Hepatic stellate cell (primary cell): ENCODE results near the gene DYTN.

Experiments
- DNase-seq: peaks from one replicate; pipeline ENCODE4 v3.0.0; 2011; ENCODE audit warnings: low spot score

DYTN gene

DNA sequence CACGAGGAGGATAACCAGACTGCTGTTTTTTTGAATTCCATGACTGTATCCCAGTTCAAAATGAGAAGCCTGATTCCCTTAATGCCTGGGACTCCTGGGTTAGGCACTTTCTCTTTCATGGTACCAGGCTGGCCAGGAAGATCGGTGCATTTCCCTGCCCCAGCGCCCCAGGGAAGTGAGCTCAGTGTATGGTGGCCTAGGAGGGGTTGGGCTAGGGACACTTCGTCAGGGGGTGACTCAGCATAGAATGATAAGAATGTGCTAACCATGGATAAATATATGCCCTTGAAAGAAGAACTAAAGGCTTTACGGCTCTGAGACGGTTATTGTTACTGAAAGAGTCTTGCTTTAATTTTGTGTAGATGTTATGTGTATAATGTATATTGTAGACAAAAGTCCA lies 103.4 kb downstream of the DYTN start:
- no peak for DNase-seq

DNA sequence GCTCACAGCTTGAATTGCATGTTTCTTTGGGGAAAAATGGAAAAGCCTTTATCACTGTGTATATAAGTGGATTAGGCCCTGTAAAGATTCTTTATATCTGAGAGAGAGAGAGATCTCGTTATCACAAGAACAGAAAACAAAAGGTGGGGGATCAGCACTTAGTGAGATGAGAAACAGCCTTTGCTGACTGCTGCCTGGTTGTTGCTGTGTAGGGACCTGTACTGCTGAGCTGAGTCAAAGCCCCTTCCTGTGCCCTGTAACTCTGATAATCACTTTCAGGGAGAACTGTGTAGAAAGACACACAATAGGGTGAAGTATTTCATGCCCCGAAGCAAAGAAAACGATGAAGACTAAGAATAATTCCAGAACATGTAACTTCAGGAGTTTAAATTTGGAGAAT lies 106.5 kb downstream of the DYTN start:
- no peak for DNase-seq

DNA sequence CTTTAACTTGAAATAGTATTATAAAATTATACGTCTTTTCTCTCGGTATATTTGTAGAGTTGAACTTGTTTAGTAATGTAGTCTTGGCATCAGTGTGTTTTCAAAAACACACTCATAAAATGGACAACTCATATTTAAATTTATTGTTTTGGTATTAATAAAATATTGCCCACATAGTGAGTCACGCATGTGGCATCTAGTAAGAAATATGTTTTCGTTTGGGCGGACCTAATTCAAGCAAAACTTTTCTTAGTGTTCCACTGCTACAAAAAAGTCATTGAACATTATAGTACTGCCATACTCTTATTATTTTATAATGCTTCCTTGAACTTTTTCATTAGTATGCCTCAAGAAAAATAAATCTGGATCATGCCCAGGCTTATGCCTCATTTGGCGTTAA lies 107.0 kb downstream of the DYTN start:
- DNase-seq = no peak

DNA sequence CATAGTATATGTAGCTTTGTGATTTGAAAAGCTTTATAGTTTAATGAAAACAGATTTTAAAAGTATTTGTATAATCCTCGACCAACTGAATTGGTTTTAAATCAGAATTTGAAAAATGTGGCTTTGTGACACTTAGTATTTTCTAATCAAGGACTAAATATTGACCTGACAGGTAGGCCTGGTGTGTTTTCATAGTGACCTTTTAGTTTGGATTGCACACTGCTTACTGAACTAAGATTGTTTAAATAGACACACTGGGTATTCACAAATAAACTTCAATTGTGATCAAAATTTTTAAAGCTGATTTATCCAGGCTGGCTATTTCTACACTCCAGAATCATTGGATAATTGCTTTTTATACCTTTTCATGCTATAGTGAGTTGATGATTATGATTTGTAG lies 107.7 kb downstream of the DYTN start:
- DNase-seq = no peak

DNA sequence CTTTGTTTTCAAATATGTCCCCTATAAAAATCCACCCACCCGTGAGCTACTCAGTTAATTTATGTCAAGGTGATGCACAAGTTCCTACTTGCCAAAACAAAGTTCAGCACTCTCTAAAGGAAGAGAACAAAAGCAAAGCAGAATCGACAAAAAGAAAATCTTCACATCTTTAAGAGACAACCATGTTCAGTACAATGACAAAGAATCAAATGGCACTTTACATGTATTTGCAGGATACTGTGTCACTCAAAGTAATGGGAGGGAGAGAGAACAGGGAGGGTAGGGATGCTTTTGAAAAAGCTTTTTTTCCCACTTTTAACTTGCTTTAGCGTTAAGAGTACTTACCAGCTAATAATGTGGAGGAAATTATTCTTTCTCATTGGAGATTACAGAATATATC lies 115.0 kb downstream of the DYTN start:
- no peak for DNase-seq
